HepG2 (cell line): ENCODE measurements around the gene GMEB2. TPM values are rescaled to one million over a fixed set of nuclear protein-coding genes. Genes with fewer than 3 reads are reported as not detected.
A peak's percentile ranks its signal among the peaks of the same experiment; 100 is the strongest.

ENCODE experiments used
- DMAP1 ChIP-seq: IDR thresholded peaks from 2 replicates; pipeline ENCODE4 v1.6.1; 2016
- HHEX ChIP-seq: IDR thresholded peaks from 2 replicates; pipeline ENCODE4 v1.6.1; 2016; ENCODE audit warnings: control low read depth
- SP140L ChIP-seq: sonication (generic); formaldehyde crosslinking; IDR thresholded peaks from 2 replicates; pipeline ENCODE4 v1.4.0; 2020; ENCODE audit warnings: missing genetic modification reagents, borderline replicate concordance
- U2AF2 ChIP-seq: fragments of 200-400 bp; formaldehyde crosslinking; IDR thresholded peaks from 2 replicates; pipeline ENCODE4 v1.6.1; 2017; ENCODE audit warnings: low read depth, mild to moderate bottlenecking, low read length
- YEATS4 ChIP-seq: sonication (generic); formaldehyde crosslinking; IDR thresholded peaks from 2 replicates; pipeline ENCODE4 v1.4.0; 2020; ENCODE audit warnings: missing genetic modification reagents, borderline replicate concordance
- YY1 ChIP-seq: IDR thresholded peaks from 2 replicates; pipeline ENCODE4 v1.6.1; 2011; ENCODE audit warnings: low read length, low read depth, moderate library complexity, mild to moderate bottlenecking; ENCODE audit not compliant: insufficient read depth, insufficient replicate concordance
- ZNF251 ChIP-seq: sonication (generic); formaldehyde crosslinking; IDR thresholded peaks from 2 replicates; pipeline ENCODE4 v1.9.0; 2021; ENCODE audit warnings: mild to moderate bottlenecking, missing genetic modification reagents
- ZNF274 ChIP-seq: sonication (generic); formaldehyde crosslinking; IDR thresholded peaks from 2 replicates; pipeline ENCODE4 v1.5.1; 2020; ENCODE audit warnings: mild to moderate bottlenecking, missing genetic modification reagents
- ZNF292 ChIP-seq: sonication (generic); formaldehyde crosslinking; IDR thresholded peaks from 2 replicates; pipeline ENCODE4 v1.8.1; 2022; ENCODE audit warnings: mild to moderate bottlenecking, low read depth, missing genetic modification reagents, borderline replicate concordance
- ZNF326 ChIP-seq: sonication (generic); formaldehyde crosslinking; IDR thresholded peaks from 2 replicates; pipeline ENCODE4 v1.4.0; 2020; ENCODE audit warnings: missing genetic modification reagents, borderline replicate concordance
- ZNF331 ChIP-seq: sonication (generic); formaldehyde crosslinking; IDR thresholded peaks from 2 replicates; pipeline ENCODE4 v1.4.0; 2020; ENCODE audit warnings: missing genetic modification reagents
- ZNF44 ChIP-seq: sonication (generic); formaldehyde crosslinking; IDR thresholded peaks from 2 replicates; pipeline ENCODE4 v1.5.1; 2020; ENCODE audit warnings: mild to moderate bottlenecking, missing genetic modification reagents
- ZNF546 ChIP-seq: sonication (generic); formaldehyde crosslinking; conservative IDR thresholded peaks from 2 replicates; pipeline ENCODE4 v1.8.1; 2023; ENCODE audit warnings: mild to moderate bottlenecking, missing genetic modification reagents
- ZNF703 ChIP-seq: sonication (generic); formaldehyde crosslinking; IDR thresholded peaks from 2 replicates; pipeline ENCODE4 v1.5.1; 2020; ENCODE audit warnings: missing genetic modification reagents, mild to moderate bottlenecking, moderate library complexity, borderline replicate concordance
- polyA plus RNA-seq, 8 experiments: library from polyadenylated mRNA; depleted of rRNA in 3 of 8; stranded (reverse) in 7 of 8; unstranded in 1 of 8; fragments of >200 nt; fragmentation: Illumina TruSeq in 4 of 8; extraction: Trizol in 4 of 8; gene quantifications; 2 replicates each; pipeline versions ENCODE4 v1.2.1 to v1.2.3, GENCODE V29; 2011 to 2016; ENCODE audit warnings: low read depth in 4 of 8, missing spikeins in 1 of 8, mixed read lengths in 1 of 8; ENCODE audit not compliant: insufficient read depth in 1 of 8
- total RNA-seq, 5 experiments: library from RNA; depleted of rRNA; stranded (reverse); fragments of >200 nt; fragmentation: Illumina TruSeq; extraction: Trizol; gene quantifications; 2 replicates each; pipeline ENCODE4 v1.2.3, GENCODE V29; 2016; ENCODE audit warnings: low read depth in 1 of 5
- TF ChIP-seq, protein P1 (sequence below): sonication (generic); formaldehyde crosslinking; IDR thresholded peaks from 2 replicates; pipeline ENCODE4 v1.4.0; 2020; ENCODE audit warnings: missing genetic modification reagents
- TF ChIP-seq, protein P2 (sequence below): sonication (generic); formaldehyde crosslinking; IDR thresholded peaks from 2 replicates; pipeline ENCODE4 v1.9.0; 2021; ENCODE audit warnings: missing genetic modification reagents, borderline replicate concordance
- TF ChIP-seq, protein P3 (sequence below): fragments of 450-650 bp; IDR thresholded peaks from 2 replicates; pipeline ENCODE4 v1.6.1; 2017
- TF ChIP-seq, protein P4 (sequence below): fragments of 450-650 bp; IDR thresholded peaks from 2 replicates; pipeline ENCODE4 v1.6.1; 2016
- TF ChIP-seq, protein P5 (sequence below): sonication (generic); formaldehyde crosslinking; IDR thresholded peaks from 2 replicates; pipeline ENCODE4 v1.9.0; 2021; ENCODE audit warnings: missing genetic modification reagents, mild to moderate bottlenecking, borderline replicate concordance
- TF ChIP-seq, protein P6 (sequence below): IDR thresholded peaks from 2 replicates; pipeline ENCODE4 v1.6.1; 2016; ENCODE audit warnings: missing compliant biosample characterization, missing genetic modification reagents, borderline replicate concordance

GMEB2 gene
- total and polyA plus RNA-seq, 2 of the 13 experiments (the other 11 are each of a cell fraction or from before 2014, with no cell fraction given), result 10.6 to 12.4 TPM

DNA sequence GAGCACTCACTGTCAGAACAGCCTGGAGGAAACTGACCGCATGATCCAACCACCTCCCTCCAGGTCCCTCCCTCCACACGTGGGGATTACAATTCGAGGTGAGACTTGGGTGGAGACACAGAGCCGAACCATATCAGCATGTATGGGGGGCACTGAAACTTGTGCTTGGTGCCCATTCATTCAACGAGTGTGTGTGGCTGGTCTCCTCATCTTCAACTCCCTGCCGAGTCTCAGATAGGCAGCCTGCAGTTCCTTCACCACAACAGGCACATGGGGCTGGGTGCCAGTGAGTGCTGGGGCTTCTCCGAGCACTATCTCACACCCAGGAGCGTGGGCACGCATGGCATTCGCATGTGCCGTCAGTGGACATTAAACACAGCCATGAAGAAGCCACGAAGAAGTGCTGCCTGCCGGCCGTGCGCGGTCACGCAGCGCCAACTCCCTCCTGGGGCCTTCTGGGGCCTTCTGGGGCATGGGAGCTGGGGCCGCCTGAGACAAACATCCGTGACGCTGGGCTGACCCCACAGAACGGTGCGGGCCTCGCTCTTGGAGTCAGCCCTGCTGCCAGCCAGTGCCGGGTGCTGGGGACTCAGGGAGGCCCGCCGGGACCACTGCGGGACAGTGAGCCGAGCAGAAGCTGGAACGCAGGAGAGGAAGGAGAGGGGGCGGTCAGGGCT lies 30.5 kb upstream of the GMEB2 start (continued):
- TF ChIP-seq, protein P1, sequence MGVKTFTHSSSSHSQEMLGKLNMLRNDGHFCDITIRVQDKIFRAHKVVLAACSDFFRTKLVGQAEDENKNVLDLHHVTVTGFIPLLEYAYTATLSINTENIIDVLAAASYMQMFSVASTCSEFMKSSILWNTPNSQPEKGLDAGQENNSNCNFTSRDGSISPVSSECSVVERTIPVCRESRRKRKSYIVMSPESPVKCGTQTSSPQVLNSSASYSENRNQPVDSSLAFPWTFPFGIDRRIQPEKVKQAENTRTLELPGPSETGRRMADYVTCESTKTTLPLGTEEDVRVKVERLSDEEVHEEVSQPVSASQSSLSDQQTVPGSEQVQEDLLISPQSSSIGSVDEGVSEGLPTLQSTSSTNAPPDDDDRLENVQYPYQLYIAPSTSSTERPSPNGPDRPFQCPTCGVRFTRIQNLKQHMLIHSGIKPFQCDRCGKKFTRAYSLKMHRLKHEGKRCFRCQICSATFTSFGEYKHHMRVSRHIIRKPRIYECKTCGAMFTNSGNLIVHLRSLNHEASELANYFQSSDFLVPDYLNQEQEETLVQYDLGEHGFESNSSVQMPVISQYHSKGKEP (CRISPR knock-in tag), result no peak
- TF ChIP-seq ZNF331 (CRISPR knock-in tag), result no peak
- TF ChIP-seq ZNF292 (CRISPR knock-in tag), result no peak
- peak; percentile 17; the same call in 1 of the 2 replicates for TF ChIP-seq ZNF251 (CRISPR knock-in tag)
- TF ChIP-seq ZNF546 (CRISPR knock-in tag), result no peak; the same call in 1 of the 2 replicates
- TF ChIP-seq ZNF703 (CRISPR knock-in tag), result no peak; the same call in 1 of the 2 replicates
- peak; percentile 5; the same call in 1 of the 2 replicates for TF ChIP-seq ZNF274 (CRISPR knock-in tag)
- TF ChIP-seq YY1, result peak; percentile 1
- TF ChIP-seq DMAP1, result no peak
- TF ChIP-seq, protein P2, sequence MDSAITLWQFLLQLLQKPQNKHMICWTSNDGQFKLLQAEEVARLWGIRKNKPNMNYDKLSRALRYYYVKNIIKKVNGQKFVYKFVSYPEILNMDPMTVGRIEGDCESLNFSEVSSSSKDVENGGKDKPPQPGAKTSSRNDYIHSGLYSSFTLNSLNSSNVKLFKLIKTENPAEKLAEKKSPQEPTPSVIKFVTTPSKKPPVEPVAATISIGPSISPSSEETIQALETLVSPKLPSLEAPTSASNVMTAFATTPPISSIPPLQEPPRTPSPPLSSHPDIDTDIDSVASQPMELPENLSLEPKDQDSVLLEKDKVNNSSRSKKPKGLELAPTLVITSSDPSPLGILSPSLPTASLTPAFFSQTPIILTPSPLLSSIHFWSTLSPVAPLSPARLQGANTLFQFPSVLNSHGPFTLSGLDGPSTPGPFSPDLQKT, result no peak
- TF ChIP-seq, protein P3, sequence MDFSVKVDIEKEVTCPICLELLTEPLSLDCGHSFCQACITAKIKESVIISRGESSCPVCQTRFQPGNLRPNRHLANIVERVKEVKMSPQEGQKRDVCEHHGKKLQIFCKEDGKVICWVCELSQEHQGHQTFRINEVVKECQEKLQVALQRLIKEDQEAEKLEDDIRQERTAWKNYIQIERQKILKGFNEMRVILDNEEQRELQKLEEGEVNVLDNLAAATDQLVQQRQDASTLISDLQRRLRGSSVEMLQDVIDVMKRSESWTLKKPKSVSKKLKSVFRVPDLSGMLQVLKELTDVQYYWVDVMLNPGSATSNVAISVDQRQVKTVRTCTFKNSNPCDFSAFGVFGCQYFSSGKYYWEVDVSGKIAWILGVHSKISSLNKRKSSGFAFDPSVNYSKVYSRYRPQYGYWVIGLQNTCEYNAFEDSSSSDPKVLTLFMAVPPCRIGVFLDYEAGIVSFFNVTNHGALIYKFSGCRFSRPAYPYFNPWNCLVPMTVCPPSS, result no peak
- TF ChIP-seq, protein P4, sequence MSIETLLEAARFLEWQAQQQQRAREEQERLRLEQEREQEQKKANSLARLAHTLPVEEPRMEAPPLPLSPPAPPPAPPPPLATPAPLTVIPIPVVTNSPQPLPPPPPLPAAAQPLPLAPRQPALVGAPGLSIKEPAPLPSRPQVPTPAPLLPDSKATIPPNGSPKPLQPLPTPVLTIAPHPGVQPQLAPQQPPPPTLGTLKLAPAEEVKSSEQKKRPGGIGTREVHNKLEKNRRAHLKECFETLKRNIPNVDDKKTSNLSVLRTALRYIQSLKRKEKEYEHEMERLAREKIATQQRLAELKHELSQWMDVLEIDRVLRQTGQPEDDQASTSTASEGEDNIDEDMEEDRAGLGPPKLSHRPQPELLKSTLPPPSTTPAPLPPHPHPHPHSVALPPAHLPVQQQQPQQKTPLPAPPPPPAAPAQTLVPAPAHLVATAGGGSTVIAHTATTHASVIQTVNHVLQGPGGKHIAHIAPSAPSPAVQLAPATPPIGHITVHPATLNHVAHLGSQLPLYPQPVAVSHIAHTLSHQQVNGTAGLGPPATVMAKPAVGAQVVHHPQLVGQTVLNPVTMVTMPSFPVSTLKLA, result no peak
- TF ChIP-seq ZNF44, result no peak; the same call in 1 of the 2 replicates
- TF ChIP-seq HHEX (CRISPR knock-in tag), result no peak
- TF ChIP-seq, protein P5, sequence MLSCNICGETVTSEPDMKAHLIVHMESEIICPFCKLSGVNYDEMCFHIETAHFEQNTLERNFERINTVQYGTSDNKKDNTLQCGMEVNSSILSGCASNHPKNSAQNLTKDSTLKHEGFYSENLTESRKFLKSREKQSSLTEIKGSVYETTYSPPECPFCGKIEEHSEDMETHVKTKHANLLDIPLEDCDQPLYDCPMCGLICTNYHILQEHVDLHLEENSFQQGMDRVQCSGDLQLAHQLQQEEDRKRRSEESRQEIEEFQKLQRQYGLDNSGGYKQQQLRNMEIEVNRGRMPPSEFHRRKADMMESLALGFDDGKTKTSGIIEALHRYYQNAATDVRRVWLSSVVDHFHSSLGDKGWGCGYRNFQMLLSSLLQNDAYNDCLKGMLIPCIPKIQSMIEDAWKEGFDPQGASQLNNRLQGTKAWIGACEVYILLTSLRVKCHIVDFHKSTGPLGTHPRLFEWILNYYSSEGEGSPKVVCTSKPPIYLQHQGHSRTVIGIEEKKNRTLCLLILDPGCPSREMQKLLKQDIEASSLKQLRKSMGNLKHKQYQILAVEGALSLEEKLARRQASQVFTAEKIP (CRISPR knock-in tag), result no peak
- TF ChIP-seq YEATS4 (CRISPR knock-in tag), result no peak
- TF ChIP-seq ZNF326 (CRISPR knock-in tag), result peak; percentile 69
- no peak for TF ChIP-seq SP140L
- TF ChIP-seq, protein P6, sequence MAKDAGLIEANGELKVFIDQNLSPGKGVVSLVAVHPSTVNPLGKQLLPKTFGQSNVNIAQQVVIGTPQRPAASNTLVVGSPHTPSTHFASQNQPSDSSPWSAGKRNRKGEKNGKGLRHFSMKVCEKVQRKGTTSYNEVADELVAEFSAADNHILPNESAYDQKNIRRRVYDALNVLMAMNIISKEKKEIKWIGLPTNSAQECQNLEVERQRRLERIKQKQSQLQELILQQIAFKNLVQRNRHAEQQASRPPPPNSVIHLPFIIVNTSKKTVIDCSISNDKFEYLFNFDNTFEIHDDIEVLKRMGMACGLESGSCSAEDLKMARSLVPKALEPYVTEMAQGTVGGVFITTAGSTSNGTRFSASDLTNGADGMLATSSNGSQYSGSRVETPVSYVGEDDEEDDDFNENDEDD, result no peak
- TF ChIP-seq U2AF2, result no peak
